ENCODE data around the gene POTEB.
"Not testable (repeated sequence)": the region's sequence is repeated elsewhere in the genome, so short reads cannot be mapped to it uniquely, and the experiment has no call there.

- not testable (repeated sequence) for TF ChIP-seq POLR2AphosphoS5, POLR2A (IDR thresholded peaks at IDR 0.05)
Observed at GRCh38 chr15:21889542-21889941, 12.0 kb upstream of the POTEB start.

Measured in upper lobe of left lung (tissue), 4 donors.